HG03064 (cell line): ENCODE measurements around the gene DHRS13.
"Not testable (repeated sequence)": the region's sequence is repeated elsewhere in the genome, so short reads cannot be mapped to it uniquely, and the experiment has no call there.

ENCODE experiments used
- ATAC-seq: cut with Tn5 transposase; IDR thresholded peaks from one replicate; pipeline ENCODE4 v1.9.1; 2021; ENCODE audit warnings: low read depth; ENCODE audit not compliant: unreplicated experiment

Gene DHRS13

GRCh38 chr17:28887871-28888471 is 14.9 kb downstream of the DHRS13 start:
- ATAC-seq: no peak

- no peak for ATAC-seq
These were observed 16.9 kb downstream of the DHRS13 start for GRCh38 chr17:28885951-28886350.

- ATAC-seq: no peak
These were observed 17.5 kb downstream of the DHRS13 start for GRCh38 chr17:28885363-28885762.

- ATAC-seq: no peak
These were observed 18.7 kb downstream of the DHRS13 start for GRCh38 chr17:28883967-28884702.

GRCh38 chr17:28882154-28882895 is 20.6 kb downstream of the DHRS13 start:
- no peak for ATAC-seq

GRCh38 chr17:28881533-28882056 is 21.3 kb downstream of the DHRS13 start:
- ATAC-seq: no peak

- no peak for ATAC-seq
These were observed 22.3 kb downstream of the DHRS13 start for GRCh38 chr17:28880572-28880945.

GRCh38 chr17:28879886-28880571 is 22.9 kb downstream of the DHRS13 start:
- ATAC-seq: no peak

GRCh38 chr17:28878981-28879380 is 23.9 kb downstream of the DHRS13 start:
- ATAC-seq: no peak

- no peak for ATAC-seq
These were observed 24.5 kb downstream of the DHRS13 start for GRCh38 chr17:28878158-28878910.

- ATAC-seq: not testable (repeated sequence)
These were observed 25.6 kb downstream of the DHRS13 start for GRCh38 chr17:28877150-28877711.

- no peak for ATAC-seq
These were observed 26.9 kb downstream of the DHRS13 start for GRCh38 chr17:28875848-28876550.

- no peak for ATAC-seq
These were observed 28.1 kb downstream of the DHRS13 start for GRCh38 chr17:28874750-28875149.

- ATAC-seq: no peak
These were observed 29.0 kb downstream of the DHRS13 start for GRCh38 chr17:28873839-28874238.

- peak; percentile 86 for ATAC-seq
These were observed 31.8 kb downstream of the DHRS13 start for GRCh38 chr17:28871056-28871579.

- ATAC-seq: no peak
These were observed 35.6 kb downstream of the DHRS13 start for GRCh38 chr17:28867276-28867675.

GRCh38 chr17:28865946-28866752 is 36.7 kb downstream of the DHRS13 start:
- no peak for ATAC-seq
